UCSD-AML1 (cell line): ENCODE measurements around the gene TMEM50A.
"Not testable (repeated sequence)": the region's sequence is repeated elsewhere in the genome, so short reads cannot be mapped to it uniquely, and the experiment has no call there.

Experiments used
- DNase-seq: peaks from one replicate; lab custom pipeline; 2025; ENCODE audit not compliant: unreplicated experiment; lab: John Stamatoyannopoulos, UW

Gene TMEM50A

DNA sequence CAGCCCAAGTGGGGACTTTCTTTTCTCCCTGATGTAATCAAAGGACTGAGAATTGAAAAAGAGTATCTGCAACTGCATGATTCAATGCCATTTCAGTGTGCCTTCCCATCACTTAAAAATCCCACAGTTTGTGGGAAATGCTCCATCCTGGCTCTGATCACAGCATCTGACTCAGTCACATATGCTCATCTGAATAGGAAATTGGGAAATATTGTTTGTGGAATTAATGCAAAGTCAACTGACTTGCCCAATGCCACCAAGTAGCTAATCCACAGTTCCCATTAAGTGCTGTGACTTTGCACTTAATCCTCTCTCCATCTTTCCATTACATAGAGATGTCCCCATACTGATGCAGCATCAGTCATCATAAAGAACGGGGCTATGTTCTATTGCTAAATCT is 45.0 kb downstream of the TMEM50A start:
- DNase-seq, result not testable (repeated sequence)

DNA sequence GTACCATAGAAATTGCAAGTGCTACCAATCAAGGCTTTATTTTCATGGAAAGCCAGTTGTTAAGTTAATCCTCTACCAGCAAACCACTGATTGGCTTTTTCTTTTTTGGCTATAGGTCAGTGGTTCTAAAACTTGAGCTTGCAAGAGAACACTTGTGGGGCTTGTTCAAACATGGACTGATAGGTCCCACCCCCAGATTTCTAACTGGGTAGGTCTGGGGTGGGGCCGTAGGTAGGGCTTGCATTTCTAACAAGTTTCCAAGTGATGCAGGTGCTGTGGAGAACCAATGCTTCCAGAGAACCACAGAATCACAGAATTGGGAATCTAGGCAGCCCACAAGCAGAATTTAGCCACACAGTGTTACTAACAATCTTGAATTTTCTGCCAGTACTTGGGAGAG is 45.7 kb downstream of the TMEM50A start:
- not testable (repeated sequence) for DNase-seq

DNA sequence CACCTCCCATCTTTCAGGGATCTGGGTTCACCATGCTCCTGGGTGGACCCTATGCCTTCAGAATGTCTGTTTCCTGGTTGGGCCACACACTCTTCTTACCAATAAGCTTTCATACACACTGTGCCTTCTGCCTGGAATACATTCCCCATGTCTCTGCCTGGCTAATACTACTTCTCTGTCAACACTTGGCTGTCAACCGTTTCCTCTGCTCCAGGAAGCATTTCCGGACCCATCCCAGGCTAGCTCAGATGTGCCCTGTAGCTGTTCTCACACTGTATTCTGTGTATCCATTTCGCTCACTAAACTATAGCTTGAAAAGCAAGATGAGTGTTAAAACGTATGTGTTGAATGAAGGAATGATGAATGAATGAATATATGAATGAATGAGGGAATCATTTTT is 49.0 kb downstream of the TMEM50A start:
- DNase-seq, result not testable (repeated sequence)

GRCh38 chr1:25388691-25389090 is 50.6 kb downstream of the TMEM50A start:
- not testable (repeated sequence) for DNase-seq

GRCh38 chr1:25389721-25390120 is 51.6 kb downstream of the TMEM50A start:
- not testable (repeated sequence) for DNase-seq

- DNase-seq, result no peak
These were observed 54.7 kb downstream of the TMEM50A start for GRCh38 chr1:25392841-25393240.

DNA sequence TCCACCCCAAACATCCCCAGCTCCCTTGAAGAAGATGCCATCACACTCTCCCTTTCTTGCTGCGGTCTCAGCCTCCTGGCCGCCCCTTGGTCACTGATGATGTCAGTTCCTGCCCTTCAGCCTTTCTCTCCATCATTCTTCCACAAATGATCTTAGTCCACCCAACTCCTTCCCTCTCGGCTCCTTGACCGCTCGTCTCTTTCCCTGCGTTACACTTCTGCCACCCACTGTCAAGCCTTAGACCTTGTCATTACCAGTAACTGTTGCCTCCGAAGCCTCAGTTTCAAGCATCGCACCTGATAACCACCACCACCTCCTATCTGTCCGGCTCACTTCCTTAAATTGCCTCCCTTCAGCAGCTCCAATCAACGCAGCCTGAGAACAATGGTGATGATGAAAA is 59.4 kb downstream of the TMEM50A start:
- DNase-seq, result not testable (repeated sequence)

- not testable (repeated sequence) for DNase-seq
These were observed 59.9 kb downstream of the TMEM50A start for GRCh38 chr1:25398079-25398478.

DNA sequence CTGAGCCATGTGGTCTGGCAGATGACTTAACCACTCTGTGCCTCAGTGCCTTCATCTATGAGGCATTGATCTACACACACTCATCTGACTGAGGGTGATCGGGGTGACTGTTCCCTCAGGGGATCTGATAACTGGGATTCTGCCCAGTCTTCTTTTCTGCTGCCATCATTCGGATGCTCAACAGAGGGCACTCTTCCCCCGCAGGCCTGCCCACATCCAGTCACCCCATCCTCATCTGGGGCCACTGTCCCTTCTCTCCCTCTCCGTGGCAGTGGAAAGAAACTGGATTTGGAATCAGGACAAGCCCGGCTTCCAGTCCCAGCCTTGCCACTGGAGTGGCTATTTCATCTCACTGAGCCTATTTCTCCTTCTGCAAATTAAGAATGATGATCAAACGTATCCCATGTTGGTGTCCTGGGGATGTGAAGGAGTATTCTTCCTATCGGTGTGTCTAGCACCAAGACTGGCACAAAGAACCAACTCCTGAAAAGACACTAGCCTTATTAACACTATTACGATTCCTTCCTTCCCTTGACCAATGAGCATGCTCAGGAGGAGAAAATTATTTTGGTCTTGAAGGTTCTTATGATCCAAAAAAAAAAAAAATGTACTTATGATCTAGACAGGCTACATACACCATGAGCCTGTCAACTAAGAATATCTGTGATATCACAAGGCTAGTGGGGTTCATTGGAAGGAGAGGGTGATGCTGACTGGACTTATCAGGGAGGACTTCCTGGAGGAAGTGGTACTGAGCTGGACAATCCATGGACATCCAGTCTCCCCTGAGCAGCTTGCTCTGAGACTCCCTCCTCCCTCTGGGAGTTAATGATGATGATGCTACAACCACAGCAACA is 65.0 kb downstream of the TMEM50A start:
- DNase-seq, result peak; percentile 26

DNA sequence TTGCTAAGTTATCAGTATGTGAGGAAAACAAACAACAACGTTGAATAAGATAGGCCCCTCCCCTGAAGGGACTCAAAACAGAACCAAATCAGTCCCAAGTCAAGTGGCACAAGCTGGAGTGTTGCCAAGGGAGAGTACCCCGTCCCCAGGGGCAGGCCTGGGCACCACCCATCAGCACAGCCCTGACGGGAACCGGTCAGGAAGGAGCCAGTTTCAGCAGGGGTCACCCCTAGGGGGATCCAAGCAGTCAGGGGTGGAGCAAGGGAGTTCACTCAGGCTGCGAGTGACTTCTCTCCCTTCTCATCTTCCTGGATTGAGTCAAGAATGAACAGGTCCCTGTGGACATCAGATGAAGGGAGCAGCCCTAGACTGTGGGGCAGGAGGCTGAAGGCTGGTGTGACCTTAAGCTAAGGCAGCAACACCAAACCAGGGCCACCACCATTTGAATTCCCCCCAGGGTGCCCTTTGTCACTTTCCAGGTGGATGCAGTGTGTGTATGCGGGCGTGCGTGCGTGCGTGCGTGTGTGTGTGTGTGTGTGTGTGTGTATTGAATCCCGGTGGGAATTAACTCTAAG is 67.7 kb downstream of the TMEM50A start:
- not testable (repeated sequence) for DNase-seq

DNA sequence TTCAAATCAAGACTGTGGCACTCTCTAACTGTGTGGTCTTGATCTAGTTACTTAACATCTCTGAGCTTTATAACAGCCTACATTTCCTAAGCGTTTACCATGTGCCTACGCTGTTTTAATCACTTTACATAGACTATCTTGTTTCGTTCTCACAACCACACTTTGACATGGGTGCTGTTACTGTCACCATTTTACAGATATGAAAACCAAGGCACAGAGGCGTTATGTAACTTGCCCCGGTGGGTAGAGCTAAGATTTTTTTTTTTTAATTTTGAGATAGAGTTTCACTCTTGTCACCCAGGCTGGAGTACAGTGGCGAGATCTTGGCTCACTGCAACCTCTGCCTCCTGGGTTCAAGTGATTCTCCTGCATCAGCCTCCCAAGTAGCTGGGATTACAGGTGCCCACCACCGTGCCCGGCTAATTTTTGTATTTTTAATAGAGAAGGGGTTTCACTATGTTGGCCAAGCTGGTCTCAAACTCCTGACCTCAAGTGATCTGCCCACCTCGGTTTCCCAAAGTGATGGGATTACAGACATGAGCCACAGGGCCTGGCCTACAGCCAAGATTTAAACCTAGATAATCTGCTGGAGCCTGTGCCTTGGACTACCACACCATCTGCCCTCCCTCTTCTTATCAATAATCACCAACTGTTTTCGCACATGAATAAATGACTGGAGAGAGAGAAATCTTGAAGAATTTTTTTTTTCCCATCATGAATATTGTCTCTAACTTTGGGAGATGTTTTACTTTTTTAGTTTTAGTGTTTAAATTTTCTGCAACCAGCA is 71.7 kb downstream of the TMEM50A start:
- not testable (repeated sequence) for DNase-seq
